Parietal lobe (tissue), 1 donor: ENCODE measurements around the gene SLFN5. TPM values are rescaled to one million over a fixed set of nuclear protein-coding genes. Genes with fewer than 3 reads are reported as not detected.

ENCODE experiments used
- total RNA-seq: library from RNA; depleted of rRNA; stranded (reverse); fragments of >200 nt; gene quantifications from one replicate; pipeline ENCODE4 v1.2.3, GENCODE V29; 2014

Gene SLFN5
- 3.1 TPM for total RNA-seq

GRCh38 chr17:35242805-35243560, at the start of gene SLFN5:
Gene SLFN5, plus strand, starts transcription at chr17:35243072. Its CDS starts 15,619 bp downstream, at chr17:35258691.

GRCh38 chr17:35194001-35194400, 48.9 kb upstream of the SLFN5 start, which contains the start of gene SLC35G3:
Gene SLC35G3, minus strand, starts transcription at chr17:35194393. Its CDS starts 86 bp downstream, at chr17:35194307.

Other genes with a start within 250 kb of the SLFN5 start
- 15.3 TPM for gene RFFL, start 179.4 kb upstream of the SLFN5 start, total RNA-seq
- 23.8 TPM for gene RAD51D, start 123.2 kb upstream of the SLFN5 start, total RNA-seq
- gene FNDC8, start 121.5 kb upstream of the SLFN5 start, total RNA-seq, result not detected
- 33.5 TPM for gene NLE1, start 100.8 kb upstream of the SLFN5 start, total RNA-seq
- gene UNC45B, start 95.3 kb upstream of the SLFN5 start, total RNA-seq, result under 0.01 TPM
- not detected for gene SLC35G3, start 48.7 kb upstream of the SLFN5 start, total RNA-seq
- gene SLFN11, start 130.5 kb downstream of the SLFN5 start, total RNA-seq, result 2.5 TPM
- 2.2 TPM for gene SLFN12, start 189.4 kb downstream of the SLFN5 start, total RNA-seq
- 0.94 TPM for gene SLFN13, start 205.7 kb downstream of the SLFN5 start, total RNA-seq